ENCODE results near the gene BCAT1.

BCAT1 gene

DNA sequence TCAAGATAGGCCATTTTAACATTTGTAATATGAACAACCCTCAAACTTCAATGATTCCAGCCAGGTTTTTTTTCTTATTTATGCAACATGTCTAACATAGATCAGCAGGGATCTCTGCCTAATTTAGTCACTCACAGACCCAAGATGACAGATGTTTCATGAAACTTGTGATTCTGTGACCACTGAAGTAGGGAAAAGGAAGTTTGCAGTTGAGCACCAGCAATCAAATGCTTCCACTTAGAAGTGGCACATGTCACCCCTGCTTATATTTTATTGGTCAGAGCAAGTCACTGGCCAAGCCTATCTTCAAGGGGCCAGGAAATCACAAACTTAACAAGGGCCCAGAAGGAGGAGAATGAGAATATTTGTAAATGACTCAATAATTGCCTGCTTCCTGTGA lies 150.6 kb downstream of the BCAT1 start:
- no peak for DNase-seq

DNA sequence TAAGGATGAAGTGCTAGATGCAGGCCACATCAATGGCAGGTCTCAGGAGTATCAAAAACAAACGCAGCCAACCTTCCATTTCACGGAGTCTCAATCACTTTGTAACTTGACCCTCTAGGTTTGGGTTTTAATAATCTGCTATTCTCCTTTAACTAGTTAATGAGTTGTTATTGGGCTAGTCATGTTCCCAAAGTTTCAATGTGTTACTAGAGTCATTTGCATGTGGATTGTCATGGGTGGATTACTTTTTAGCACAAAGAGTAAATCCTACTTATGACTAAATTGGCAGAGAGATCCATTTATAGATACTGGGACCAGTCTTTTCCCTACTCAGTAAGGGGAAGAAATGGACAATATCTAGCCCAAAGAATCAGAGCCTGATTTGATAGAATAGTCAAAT lies 151.0 kb downstream of the BCAT1 start:
- DNase-seq, result no peak

DNA sequence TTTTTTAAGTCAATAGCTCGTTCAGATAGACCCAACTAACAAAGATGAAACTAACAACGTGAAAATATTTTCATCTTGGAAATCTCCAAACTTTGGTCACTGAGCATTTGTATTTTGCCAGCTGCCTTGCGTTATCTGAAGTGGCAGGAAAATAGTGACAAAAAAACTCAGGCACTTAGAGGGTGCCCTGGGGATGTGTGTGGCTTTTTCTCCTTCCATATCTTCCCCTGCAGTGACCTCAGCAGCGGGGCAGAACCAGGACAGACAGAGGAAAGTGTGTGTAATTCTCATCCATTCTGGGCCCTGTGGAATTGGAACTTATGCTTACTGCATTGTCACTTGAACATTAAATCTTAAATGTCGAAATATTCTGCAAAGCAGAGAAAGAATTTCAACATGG lies 152.0 kb downstream of the BCAT1 start:
- no peak for DNase-seq

DNA sequence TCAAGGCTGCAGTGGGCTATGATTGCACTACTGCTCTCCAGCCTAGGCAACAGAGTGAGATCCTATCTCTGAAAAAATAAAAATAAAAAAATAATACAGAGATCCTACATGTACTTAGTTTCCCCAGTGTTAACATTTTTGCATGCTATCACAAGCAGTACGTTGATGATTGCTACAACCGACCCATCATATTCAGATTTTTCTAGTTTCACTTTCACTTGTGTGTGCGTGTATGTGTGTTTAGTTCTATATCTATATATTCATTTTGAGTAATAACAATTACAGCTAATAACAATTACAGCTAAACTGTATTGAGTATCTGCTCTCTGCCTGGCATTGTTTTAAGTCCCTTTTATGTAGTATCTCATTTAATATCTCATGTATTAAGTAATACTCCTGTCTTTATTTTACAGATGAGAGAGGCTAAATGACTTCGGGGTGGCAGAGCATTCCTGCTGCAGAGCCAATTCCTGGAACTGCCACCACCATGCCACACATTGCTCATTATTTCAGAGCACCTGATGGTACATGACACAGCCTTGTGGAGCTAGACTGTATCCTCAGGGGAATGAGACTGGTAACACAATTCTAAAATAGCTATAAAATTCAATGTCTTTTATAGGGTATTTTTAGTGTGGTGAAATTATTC lies 153.1 kb downstream of the BCAT1 start:
- no peak for DNase-seq

DNA sequence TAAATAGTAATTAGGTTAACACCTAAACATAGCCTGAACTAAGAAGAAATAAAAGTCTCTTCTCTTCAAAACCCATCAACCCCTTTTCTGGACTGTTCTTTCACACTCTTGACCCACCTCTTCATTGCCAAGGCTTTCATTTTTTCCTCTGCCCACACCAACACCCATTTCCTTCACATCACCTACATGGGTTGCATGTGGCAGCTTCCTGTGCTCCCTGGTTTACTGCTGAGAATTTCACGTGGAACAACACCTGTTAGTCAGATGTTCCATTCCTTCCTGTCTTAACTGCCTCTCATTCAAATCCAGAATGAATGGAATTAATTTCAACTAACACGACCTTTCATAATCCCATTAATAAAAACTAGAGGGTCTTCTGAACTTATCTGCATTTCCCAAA lies 157.3 kb downstream of the BCAT1 start:
- no peak for DNase-seq

DNA sequence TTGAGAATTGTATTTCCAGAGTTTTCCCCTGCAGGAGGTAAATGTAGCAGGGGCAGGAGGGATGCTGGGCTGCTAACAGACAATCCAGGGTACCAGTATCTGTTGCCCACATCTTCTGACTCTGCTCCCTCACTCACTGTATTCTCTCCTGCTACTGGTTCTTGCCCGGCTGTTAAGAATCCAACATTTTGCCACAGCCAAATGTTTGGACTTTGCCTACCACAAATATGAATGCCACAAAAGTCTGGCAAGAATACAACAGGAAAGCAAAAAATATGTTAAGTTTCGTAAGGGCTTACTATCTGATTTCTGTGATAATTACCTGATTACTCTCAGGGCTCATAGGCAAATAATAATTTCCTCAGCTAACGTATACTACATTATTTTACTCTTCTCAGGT lies 160.0 kb downstream of the BCAT1 start:
- DNase-seq, result no peak

DNA sequence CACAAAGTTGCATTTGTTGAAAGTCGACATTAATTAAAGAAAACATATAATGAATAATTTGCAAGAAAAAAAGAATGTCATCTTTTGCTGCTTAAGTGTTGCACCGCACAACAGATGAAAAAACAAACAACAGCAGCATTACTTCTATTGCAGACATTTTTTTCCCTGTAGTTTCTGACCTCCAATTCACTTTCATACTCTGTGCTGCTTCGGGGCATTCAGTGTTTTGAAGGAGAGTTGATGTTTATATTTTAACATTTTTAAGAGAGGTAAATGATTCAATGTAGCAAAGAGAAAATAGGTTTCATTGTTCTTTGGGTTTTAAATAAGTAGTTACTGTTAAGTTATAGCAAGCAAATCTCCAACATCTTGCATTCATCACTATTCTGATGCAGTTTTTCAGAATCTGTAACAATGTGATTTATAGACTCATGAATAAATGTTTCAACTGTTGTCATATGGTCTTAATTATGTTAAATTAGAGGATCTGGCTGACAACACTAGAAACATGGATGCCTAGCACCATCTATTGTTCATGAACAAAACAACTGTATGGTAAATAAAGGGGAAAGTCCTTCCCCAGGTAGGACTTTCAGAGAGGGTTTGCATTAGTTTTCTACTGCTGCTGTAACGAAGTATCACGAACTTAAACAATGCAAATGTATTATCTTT lies 168.1 kb downstream of the BCAT1 start:
- DNase-seq, result no peak

DNA sequence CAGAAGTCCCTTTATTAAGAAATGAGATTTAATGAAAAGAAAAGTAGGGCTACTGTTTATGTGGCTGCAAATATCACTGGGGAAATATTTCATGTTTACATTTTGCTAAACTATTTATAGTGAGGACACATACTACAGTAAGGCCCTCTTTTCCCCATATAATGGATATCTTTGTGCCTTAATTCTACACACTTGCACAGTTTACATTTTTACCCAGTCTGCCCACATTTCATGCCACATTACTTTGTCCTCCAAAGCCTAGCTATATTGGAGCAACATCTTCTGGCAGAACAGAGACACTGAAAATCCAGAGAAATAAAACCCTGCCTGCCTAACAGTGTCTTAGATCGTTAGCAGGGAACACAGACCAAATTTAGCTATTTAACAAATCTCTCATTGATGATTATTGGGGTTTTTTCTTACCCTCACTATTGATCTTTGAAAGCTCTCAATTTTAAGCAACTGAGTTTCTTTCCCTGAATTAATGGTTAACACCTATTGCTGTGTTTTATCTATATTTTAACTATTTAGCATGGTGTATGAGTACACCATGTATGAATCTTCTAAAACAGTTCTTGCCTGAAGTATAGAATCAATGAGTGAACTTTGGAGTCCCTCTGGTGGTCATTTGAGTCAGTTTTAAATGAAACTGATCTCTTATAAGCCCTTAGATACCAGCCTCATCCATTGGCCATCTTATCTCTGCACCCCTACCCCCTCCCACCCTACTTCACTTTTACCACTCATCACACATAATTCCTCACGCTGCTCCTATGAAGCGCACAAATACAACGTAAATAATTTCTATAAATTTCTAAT lies 170.2 kb downstream of the BCAT1 start:
- peak; percentile 39 for DNase-seq

DNA sequence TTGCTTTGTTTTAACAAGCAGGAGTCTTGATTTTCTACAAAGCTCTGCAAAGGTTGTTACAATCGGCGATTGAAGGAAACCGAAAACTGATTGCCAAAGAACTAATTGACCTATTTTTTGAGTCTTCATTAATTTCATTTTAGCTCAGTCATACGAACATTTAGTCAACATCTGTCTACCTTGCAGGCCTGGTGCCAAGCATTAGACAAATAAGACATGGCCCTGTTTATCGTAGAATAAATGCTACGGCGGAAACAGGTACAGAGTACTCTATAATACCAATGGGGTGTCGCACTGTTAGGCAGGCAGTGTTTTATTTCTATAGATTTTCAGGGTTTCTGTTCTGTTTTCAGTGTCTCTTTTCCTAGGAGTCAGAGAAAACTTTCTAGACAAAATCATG lies 171.5 kb downstream of the BCAT1 start:
- DNase-seq, result no peak

DNA sequence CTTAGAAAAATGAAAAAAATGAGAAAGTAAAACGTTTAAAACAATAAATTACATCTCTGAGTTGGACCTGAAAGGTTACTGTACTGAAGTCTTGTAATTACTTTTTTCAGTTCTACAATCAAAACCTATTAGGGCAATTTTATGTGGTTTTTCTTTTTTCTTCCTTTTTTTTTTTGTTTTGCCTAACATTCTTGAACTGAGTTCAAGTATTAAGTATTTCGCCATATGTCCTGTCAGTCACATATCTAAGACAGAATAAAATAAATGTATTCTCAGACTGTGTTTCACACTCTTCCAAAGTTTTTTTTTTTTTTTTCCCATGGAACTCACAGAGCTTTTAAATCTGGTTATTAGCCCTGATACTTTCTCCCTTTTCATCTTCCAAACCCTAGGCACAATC lies 172.0 kb downstream of the BCAT1 start:
- no peak for DNase-seq

DNA sequence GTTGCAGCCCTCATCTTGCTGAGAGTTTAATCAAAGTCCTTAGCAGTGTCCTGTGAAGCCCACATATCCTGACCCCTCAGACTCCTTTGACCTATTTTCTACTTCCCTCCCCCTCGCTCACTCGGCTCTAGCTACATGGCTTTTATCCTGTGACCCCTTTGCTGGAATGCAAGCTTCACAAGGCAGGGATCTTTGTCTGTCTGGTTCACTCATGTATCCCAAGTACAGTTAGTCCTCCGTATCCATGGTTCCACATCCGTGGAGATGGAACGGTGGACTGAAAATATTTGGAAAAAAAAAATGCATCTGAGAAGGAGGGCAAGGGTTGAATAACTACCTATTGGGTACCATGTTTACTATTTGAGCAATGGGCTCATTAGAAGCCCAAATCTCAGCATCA lies 173.8 kb downstream of the BCAT1 start:
- DNase-seq, result no peak

DNA sequence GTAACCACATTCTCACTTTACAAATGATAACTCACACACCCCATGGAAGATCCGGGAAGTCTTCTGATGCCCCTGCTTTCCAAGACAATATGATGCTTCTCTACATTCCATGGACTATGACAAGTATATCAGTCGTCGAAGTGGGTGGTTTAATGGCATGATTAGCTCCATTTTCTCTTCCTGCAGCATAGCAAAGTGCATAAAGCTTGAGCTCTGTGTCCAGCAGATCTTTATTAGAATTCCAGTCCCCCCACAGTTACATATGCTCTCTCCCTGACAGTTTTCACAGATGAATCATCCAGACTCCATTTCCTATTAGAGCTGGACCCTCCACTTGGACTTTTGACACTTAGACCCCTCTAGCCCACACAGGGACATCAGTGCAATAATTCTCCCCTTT lies 174.9 kb downstream of the BCAT1 start:
- no peak for DNase-seq

DNA sequence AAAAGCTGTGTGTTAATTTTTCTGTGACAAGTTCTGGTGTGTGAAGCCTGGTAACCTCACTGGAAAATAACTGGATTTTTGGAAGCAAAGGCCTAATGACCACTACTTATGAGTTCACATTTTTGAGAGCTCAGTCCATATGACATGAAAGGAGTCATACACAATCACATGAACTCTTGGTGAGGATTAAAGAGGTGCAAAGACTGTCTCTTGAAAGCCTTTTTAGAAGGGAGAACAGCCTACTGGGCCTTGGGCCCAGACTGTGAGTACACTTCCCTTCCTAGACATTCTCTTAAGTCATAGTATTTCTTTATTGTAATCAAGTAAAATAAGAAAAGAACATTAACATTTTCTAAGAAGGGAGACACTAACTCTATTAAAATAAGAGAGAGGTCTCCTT lies 176.1 kb downstream of the BCAT1 start:
- no peak for DNase-seq

DNA sequence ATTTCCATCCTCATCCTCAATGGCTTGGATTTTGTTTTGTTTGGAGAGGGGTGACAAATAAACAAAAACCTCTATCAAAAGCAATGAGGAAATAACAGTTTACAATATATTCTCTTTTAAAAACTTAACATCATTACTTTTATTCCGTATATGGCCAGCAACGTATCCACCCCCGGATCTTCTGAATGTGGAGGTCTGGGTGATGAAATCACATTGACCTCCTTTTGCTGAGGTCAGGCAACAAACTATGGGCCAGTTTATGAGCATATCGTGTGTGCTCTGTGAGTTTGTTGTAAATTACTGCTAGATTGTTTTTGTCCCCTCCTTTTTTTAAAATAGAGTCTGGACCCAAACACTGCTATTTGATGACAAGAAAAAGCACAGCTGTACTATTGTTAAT lies 178.1 kb downstream of the BCAT1 start:
- no peak for DNase-seq

DNA sequence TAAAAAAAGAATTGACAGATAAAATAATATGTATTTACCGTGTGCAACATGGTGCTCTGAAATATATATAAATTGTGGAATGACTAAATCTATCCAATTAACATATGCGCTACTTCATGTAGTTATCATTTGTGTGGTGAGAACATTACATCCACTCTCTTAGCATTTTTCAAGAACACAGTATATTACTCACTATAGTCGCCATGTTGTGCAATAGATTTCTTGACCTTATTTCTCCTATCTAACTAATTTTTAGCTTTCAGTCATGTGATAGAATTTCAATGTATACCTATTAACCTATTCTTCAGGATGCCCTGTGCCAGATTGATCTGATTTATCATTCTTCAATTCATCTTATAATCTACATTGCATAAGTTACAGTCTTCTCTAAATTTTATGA lies 178.6 kb downstream of the BCAT1 start:
- no peak for DNase-seq

DNA sequence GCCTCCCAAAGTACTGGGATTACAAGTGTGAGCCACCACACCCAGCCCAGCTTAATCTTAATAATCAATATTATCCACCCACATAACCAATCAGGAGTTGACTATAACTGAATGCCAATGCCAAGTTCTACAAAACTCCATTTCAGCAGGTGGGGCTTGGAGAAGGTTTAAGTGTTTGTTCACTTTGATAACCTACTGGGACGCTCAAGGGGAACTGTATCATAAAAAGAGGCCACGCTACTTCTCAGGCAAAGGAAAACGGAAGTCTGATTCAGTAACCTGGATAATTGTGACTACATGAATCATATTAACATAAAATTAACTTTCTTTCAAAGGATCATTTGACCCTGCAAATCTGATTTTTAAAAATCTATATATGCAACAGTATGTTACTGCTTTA lies 179.2 kb downstream of the BCAT1 start:
- DNase-seq, result no peak

DNA sequence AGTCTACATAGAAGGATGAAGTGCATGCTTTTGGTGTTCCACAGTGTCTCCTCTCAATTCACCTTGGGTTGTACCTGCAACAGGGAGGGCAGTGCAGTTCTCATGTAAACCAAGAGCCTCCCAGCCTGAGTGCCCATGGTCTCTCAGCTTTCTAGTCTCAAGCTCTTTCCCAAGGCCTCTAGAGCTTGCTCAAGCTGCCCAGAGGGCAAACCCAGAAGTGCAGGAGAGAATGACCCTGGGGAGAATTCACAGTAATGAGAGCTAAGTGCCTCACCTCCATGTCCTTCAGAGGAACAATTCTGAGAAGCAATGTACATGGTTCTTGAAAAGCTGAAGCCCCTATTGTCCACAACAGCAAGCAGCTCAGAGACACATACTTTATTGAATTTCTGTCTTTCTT lies 180.5 kb downstream of the BCAT1 start:
- DNase-seq, result no peak

DNA sequence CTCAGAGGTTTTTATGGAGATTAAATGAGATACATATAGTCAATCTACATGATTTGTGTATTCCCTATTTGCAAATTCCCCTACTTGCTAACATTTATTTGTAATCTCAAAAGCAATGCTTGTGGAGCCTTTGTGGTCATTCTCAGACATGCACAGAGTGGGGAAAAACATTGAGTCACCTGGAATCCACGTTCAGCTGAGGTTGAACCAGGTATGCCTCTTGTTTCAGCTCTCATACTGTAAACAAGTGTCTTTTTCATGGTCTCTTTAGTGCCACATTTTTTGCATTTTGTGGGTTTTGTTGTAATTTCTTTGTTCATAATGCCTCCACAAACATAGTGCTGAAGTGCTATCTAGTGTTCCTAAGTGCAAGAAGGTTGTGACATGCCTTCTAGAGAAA lies 181.9 kb downstream of the BCAT1 start:
- no peak for DNase-seq

DNA sequence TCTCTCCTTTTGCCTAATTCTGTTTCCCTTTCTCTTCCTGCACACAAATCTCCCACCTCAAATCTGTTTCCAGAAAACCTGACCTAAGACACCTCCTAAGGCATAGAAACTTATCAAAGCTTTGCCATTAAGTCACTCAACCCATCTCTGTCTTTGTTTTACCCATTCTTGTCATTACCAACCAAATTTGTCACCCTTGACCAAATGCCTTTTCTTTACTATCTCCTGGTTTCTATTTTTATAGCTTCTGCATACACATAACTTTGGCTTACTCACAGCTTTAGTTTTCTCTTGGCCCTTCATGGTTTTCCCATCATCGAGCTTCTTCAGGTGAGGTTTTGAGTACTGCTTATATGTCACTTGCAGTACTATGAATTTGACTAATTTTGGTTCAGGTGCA lies 184.2 kb downstream of the BCAT1 start:
- DNase-seq, result no peak

DNA sequence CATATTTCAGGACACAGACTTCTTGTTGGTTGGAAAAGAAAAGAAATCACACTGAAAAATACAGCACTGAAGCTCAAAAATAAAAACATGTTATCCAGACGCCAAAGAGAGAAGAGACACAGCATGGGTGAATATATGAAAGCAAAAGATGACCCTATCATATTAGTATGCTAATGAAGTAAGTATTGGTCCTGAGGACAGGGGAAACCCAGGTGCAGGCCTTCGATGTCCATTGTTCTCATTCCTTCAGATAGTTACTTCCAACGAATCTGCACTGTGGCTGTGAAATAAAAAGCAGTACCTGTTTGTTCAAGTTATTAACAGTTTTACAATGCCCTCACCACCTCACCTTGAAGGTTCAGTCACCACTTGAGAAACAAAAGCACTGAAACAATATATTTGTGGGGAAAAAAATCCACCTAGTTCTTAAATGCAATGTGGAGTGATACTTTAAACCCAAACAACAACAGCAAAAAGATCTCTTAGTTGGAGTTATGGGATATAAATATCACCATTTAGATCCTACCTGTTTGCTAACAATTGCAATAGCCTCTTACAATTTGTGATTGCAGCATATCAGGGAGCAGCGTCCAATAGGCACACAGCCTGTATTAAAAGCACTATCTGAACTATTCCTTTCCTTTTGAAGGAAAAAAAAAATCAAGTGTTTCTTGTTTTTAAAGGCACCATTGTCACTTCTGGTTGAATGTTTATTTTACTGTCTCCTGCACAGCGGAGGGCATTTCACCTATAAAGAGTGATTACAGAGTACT lies 188.1 kb downstream of the BCAT1 start:
- no peak for DNase-seq

DNA sequence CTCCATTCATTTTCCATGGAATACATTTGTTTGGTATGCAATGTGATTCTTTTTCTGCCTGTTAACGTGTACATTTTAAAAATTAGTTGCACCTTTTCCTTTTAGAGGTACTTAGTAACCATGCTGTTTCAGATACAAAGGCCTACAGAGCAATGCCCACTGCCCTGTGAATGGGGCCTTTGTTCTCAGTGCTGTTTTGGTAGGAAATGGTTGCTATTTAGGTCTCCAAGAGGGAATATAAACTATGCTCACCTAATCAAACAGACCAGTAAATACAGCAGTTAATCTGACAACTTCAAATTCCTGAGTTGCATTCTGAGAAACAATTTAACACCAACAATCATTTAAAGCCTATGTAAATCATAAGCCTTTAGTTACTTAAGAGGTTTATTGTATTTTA lies 188.7 kb downstream of the BCAT1 start:
- DNase-seq, result peak; percentile 32
